Stimulated activated naive CD8-positive, alpha-beta T cell treated with anti-CD3 and anti-CD28 coated beads, Interleukin-15, Interleukin-2, amounts not matched to agents 100 ng/mL and 50 ng/mL, for 24 hours (primary cell): ENCODE measurements around the gene ITGBL1.

Experiments
- H3K27ac Mint-ChIP-seq: one replicate; pipeline ENCODE4 v1.8.0; 2021; ENCODE audit warnings: mild to moderate bottlenecking, mixed read lengths
- H3K27me3 Mint-ChIP-seq: one replicate; pipeline ENCODE4 v1.8.0; 2021; ENCODE audit warnings: mixed read lengths
- H3K36me3 Mint-ChIP-seq: one replicate; pipeline ENCODE4 v1.8.0; 2021; ENCODE audit warnings: low read depth, mixed read lengths
- H3K4me1 Mint-ChIP-seq: one replicate; pipeline ENCODE4 v1.8.0; 2021; ENCODE audit warnings: low read depth, mixed read lengths
- H3K4me3 Mint-ChIP-seq: one replicate; pipeline ENCODE4 v1.8.0; 2021; ENCODE audit warnings: mild to moderate bottlenecking, mixed read lengths
- H3K9me3 Mint-ChIP-seq: one replicate; pipeline ENCODE4 v1.8.0; 2021; ENCODE audit warnings: mixed read lengths

Gene ITGBL1

DNA sequence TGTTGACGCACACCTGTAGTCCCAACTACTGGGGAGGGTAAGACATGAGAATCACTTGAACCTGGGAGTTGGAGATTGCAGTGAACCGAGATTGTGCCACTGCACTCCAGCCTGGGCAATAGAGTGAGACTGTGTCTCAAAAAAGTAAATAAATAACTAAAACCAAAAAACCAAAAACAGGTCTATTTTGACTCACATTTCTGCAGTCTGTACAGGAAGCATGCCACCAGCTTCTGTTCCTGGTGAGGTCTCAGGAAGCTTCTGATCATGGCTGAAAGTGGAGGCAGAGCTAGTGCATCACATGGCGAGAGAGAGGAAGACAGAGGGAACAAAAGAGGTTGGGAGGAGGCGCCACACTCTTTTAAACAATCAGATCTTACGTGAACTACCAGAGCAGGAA lies 142.5 kb downstream of the ITGBL1 start:
- no peaks in the 10 kb centered on the region for H3K27me3 Mint-ChIP-seq
- H3K27ac Mint-ChIP-seq: no peak overlapping the region
- H3K9me3 Mint-ChIP-seq: no peaks in the 10 kb centered on the region
- no peaks in the 10 kb centered on the region for H3K4me1 Mint-ChIP-seq
- no peak overlapping the region for H3K4me3 Mint-ChIP-seq
- no peaks in the 10 kb centered on the region for H3K36me3 Mint-ChIP-seq

DNA sequence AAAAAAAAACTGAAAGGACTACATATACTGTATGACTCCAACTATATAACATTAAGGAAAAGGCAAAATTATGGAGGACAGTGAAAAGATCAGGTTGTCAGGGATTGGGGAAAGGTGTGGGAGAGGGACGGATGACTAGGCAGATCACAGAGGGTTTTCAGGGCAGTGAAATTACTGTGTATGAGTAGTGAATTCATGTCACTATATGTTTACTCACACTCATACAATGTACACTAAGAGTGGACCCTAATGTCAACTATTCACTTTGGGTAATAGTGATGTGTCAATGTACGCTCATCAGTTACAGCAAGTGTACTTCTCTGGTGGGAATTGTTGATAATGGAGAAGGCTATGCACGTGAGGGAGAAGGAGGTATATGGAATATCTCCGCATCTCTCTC lies 144.3 kb downstream of the ITGBL1 start:
- Mint-ChIP-seq H3K36me3 (no peaks in the 10 kb centered on the region), H3K4me1 (no peaks in the 10 kb centered on the region), H3K27me3 (peaks cover 2% of the 10 kb centered on the region), H3K27ac (no peak overlapping the region), H3K9me3 (no peaks in the 10 kb centered on the region), H3K4me3 (no peak overlapping the region)

DNA sequence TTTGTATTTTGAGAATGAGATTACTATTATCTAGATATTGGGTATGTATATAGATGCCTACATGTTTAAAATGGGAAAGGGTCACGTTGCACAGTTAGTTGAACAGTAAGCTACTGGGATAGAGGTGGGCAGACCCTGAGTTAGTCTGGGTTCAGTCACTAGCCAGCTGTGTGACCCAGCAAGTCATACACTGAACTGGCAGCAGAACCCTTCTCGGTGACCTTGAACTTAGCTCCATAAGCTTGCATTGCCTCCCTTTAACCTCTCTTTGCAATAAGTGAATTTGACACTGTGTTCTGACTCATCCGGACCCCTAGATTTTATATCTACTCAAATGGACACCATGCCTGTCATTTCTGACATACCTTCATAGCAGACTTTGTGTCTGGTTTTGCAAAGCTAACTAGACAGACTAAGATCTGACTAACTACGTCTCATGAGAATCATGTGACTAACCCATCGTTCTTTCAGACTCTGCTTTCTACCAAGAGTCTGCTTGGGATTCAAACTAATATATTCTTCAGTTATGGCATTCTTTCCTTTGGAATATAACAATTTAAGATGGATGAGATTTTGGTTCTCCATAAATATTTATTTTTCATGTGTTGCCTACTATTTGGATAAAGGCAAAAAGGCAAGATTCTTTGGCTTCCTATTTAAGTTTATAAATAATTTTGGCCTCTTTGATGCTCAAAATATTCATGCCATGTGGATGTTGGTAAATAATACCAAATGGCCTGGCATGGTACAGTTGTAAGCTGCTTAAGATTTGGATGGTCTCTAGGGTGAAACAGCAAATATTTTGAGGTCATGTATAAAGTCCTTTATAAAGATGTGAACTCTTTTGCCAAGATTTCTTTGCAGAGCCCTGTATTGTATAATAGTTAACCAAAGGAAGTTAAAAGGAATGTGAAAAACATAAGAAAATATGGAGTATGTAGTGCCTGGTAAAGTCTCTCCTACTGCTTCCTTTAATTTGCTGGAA lies 159.3 kb downstream of the ITGBL1 start:
- Mint-ChIP-seq H3K4me3 (no peak overlapping the region), H3K36me3 (no peaks in the 10 kb centered on the region), H3K27ac (no peak overlapping the region), H3K9me3 (no peaks in the 10 kb centered on the region), H3K27me3 (peaks cover 13% of the 10 kb centered on the region), H3K4me1 (no peaks in the 10 kb centered on the region)

DNA sequence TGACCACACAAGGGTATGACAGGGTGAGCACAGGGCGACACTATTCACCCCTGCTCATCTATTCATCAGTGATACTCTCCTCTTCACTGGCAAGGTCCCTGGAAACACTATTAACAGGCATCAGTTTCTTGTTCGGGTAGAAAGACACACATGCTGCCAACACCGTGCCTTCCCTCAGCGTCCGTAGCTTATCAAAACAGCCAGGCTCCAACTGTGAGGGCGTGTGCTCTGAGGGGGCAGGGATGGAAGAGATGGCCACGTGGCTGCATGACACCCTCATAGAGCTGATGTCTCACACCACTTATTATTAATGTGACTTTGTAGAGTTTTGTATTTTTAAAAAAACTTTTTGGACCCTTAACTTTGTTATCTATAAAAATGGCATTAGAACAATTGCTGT lies 160.3 kb downstream of the ITGBL1 start:
- H3K4me1 Mint-ChIP-seq: no peaks in the 10 kb centered on the region
- H3K4me3 Mint-ChIP-seq: no peak overlapping the region

DNA sequence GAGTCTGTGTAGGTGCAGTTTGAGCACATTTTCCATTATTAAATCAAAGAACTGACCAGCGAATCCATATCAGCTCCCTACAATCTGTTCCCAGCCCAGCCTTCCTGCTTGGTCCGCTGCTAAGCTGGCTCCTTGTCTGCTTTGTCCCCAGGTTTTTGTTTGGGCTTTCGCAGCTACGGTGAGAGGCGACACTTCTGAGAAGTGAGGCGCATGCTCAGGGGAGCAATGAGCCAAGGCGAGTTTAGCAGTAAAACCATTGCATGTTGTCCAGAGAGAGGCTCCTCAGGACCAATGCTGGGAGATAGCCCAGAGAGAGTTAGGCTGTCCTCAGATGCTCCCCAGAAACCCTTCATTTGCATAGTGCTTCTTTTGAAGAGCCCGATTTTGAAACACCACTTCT lies 162.0 kb downstream of the ITGBL1 start:
- Mint-ChIP-seq H3K36me3 (no peaks in the 10 kb centered on the region), H3K27me3 (peaks cover 10% of the 10 kb centered on the region), H3K4me3 (no peak overlapping the region), H3K9me3 (no peaks in the 10 kb centered on the region), H3K27ac (no peak overlapping the region), H3K4me1 (peaks cover 7% of the 10 kb centered on the region)

More for the DNA sequence above, 160.3 kb downstream of the ITGBL1 start:
- Mint-ChIP-seq H3K36me3 (no peaks in the 10 kb centered on the region), H3K27me3 (peaks cover 13% of the 10 kb centered on the region), H3K27ac (no peak overlapping the region), H3K9me3 (no peaks in the 10 kb centered on the region)

DNA sequence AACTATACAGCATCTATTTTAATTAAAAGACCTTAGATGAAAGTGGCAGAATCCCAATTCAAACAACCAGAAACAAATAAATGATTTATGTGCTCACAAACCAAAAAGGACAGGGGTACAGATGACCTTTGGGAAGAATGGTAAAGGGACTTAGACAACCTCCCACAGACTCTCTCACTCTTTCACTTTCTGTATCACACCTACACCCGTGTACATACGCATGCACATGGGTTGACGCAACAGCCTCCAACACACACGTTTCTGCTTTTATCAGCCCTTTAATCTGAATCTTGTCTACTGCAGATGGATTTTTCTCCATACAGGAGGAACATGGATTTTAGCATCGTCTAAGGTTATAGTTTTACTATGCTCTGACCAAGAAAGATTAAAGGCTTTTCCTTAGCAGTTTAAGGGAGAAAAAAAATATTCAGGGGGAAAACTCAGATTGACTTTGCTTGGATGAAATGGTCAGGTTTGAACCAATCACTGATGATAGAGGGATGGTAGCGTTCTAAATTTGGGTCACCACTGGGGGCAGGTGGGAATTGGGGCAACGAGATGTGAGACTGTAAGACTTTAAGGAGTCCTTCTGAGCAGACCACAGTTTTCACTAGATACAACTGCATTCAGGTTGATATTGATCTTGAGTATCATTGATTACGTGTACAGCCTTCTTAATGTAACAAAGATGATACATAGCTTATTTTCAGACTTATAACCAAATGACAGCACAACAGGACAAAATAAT lies 166.1 kb downstream of the ITGBL1 start:
- Mint-ChIP-seq H3K4me3 (no peak overlapping the region), H3K4me1 (peaks cover 12% of the 10 kb centered on the region), H3K27ac (no peak overlapping the region), H3K9me3 (no peaks in the 10 kb centered on the region), H3K36me3 (no peaks in the 10 kb centered on the region), H3K27me3 (peaks cover 5% of the 10 kb centered on the region)

DNA sequence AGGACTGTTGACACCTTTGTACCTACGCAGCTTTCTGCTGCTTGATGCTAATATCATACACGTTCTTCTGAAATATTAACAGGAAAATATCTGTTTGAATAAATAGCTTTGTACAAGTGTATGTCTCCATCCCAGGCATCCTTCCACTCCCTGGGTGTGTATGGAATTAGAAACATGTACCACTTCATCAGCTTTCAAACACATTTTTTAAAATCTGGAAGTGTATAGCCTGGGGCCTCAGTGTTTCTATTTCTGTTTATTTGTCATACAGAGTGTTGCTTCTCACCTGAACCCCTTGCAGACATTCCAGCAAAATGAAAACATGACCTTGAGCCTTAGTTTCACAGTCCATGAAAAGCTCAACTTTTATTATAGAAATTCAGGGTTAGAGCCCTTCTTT lies 168.6 kb downstream of the ITGBL1 start:
- no peak overlapping the region for H3K4me3 Mint-ChIP-seq
- H3K9me3 Mint-ChIP-seq: no peaks in the 10 kb centered on the region
- peaks cover 33% of the 10 kb centered on the region for H3K4me1 Mint-ChIP-seq
- no peaks in the 10 kb centered on the region for H3K36me3 Mint-ChIP-seq
- H3K27me3 Mint-ChIP-seq: peaks cover 4% of the 10 kb centered on the region
- H3K27ac Mint-ChIP-seq: no peak overlapping the region

DNA sequence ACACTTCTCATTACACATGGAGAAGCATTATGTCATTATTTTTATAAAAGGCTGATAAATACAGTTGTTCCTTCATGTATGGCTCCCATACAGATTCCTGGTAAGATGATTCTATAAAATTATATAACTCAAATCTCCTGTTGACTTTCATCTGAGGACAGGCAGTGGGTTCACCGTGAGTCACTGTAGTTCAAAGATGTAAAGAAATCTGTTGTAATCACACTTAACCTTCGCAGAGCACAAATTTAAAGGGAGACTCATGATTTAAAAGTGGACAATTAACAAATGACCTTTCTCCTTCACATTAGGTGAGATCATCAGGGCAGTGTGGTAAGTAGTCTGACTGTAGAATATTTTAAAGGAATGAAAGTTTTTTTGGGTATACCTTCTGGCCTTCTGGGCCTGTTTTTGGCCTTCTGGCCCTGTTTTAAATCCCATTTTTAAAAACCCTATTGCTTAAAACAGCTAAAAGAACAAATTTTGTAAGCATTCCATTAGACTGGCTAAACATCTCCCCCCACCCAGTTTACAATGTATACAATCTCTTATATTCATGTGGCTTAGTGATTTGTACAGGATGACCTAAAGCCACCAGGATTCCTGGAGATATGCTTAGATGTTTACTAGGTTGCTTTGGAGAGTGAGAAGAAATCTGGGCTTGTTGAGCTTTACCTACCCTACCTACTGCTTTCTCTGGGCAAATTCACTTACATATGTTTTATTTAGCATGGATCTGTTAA lies 171.2 kb downstream of the ITGBL1 start:
- H3K27ac Mint-ChIP-seq: peak overlapping the region; percentile 16
- H3K36me3 Mint-ChIP-seq: no peaks in the 10 kb centered on the region
- no peaks in the 10 kb centered on the region for H3K9me3 Mint-ChIP-seq
- peaks cover 3% of the 10 kb centered on the region for H3K27me3 Mint-ChIP-seq
- peaks cover 53% of the 10 kb centered on the region for H3K4me1 Mint-ChIP-seq
- H3K4me3 Mint-ChIP-seq: peak overlapping the region; percentile 56

DNA sequence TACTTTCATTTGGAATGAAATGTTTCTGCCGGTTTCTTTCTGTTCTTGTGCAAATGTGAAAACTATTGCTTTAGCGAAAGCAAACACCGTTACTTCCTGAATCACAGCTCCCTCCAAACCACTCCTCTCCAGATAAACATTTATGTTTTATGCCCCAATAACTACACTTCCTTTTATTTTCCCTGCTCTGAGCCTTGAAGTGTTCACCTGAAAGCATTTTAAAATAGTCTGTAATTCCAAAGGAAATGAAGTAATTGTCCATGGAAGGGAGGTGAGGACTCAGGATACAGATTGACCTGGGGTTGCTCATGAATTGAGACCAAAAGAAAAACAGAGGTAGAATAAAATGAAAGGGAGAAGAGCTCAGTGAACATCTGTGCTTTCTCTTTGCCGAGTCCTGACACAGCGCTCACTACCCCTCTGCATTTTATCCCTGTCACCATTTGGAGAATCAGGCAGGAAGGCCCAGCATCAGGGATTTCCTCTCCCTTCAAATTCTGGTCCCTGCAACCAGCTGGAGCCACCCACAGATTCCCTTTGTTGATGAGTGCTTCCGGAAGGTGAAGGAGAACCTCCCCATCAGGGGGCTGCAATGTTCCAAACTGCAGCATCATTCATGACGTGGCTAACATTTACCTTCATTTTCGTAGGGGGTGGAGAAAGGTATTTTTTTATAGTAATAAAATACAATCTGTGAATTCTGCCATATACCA lies 171.9 kb downstream of the ITGBL1 start:
- peaks cover 6% of the 10 kb centered on the region for H3K27me3 Mint-ChIP-seq
- H3K9me3 Mint-ChIP-seq: no peaks in the 10 kb centered on the region
- H3K4me1 Mint-ChIP-seq: peaks cover 48% of the 10 kb centered on the region
- peak overlapping the region; percentile 56 for H3K4me3 Mint-ChIP-seq
- no peaks in the 10 kb centered on the region for H3K36me3 Mint-ChIP-seq
- peak overlapping the region; percentile 16 for H3K27ac Mint-ChIP-seq

DNA sequence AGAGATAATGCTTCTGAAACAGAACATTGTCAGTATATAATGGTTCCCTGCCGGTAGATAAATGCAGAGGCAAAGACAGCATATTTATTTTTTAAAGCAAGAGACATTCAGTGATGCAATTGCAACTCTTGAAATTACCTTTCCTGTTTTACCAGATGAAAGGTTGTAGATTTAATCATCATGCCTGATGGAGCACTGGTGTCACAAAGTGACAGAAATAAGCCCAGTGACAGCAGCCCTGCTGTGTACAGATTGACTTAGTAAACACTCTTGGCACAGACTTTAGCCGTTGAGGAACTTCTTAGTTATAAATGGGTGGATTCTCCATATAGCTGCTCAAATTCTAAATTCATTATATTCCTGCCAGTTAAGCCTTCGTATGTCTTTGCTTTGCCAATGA lies 172.5 kb downstream of the ITGBL1 start:
- Mint-ChIP-seq H3K4me1 (peaks cover 48% of the 10 kb centered on the region), H3K36me3 (no peaks in the 10 kb centered on the region), H3K27me3 (peaks cover 6% of the 10 kb centered on the region), H3K4me3 (no peak overlapping the region), H3K27ac (no peak overlapping the region), H3K9me3 (no peaks in the 10 kb centered on the region)

DNA sequence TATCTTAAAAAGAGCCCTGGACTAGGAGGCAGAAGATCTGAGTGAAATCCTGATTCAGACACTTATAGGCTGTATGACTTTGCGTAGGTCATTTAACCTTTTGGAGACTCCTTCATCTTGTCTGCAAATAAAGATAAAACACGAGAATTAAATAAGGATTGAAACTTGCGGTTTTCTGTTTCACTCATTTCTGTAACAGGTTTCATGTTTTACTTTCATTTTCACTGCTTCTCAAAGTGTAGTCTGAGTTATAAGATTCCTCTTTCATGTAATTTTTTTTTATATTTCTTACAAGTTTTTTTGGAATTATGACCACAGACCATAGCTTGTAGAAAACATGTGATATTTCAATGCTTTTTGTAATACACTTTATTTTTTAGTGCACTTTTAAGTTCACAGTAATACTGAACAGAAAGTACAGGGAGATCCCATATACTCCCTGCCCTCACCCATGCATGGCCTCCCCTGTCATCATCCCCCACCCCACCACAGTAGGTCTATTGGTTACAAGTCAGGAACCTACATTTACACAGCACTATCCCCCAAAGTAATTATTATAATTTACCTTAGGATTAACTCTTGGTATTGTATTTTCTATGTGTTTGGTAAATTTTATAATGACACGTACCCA lies 174.6 kb downstream of the ITGBL1 start:
- peak overlapping the region; percentile 73 for H3K4me3 Mint-ChIP-seq
- peak overlapping the region; percentile 53 for H3K27ac Mint-ChIP-seq
- H3K36me3 Mint-ChIP-seq: no peaks in the 10 kb centered on the region
- peaks cover 11% of the 10 kb centered on the region for H3K27me3 Mint-ChIP-seq
- H3K4me1 Mint-ChIP-seq: peaks cover 48% of the 10 kb centered on the region
- H3K9me3 Mint-ChIP-seq: no peaks in the 10 kb centered on the region

DNA sequence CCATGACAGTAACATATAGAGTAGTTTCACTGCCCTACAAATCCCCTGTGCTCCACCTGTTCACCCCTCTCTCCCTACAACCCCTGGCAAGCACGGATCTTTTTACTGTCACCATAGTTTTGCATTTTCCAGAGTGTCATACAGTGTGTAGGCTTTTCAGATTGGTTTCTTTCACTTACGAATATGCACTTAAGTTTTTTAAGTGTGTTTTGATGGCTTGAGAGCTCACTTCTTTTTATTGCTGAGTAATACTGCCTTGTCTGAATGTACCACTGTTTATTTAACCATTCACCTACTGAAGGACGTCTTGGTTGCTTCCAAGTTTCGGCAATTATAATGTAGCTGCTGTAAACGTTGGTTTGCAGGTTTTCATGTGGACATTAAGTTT lies 175.1 kb downstream of the ITGBL1 start:
- H3K9me3 Mint-ChIP-seq: no peaks in the 10 kb centered on the region
- H3K4me3 Mint-ChIP-seq: peak overlapping the region; percentile 73
- H3K27ac Mint-ChIP-seq: peak overlapping the region; percentile 53
- peaks cover 48% of the 10 kb centered on the region for H3K4me1 Mint-ChIP-seq
- peaks cover 11% of the 10 kb centered on the region for H3K27me3 Mint-ChIP-seq
- no peaks in the 10 kb centered on the region for H3K36me3 Mint-ChIP-seq

DNA sequence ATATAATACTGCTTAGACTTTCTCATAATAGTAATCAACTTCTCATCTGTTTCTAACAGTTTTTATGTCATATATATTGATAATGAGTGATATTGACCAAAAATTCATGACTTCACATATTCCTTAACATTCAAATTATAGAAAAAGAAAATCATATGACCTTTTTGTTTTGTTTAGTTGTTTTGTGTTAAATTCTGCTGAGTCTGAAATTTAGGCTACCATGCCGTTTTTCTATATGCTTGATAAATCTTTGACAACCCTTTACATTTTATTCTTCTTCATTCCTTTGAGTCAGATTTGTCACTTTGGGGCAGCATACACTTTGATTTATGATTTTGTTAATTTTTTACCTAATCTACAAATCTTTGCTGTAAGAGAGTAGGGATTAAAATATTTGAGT lies 176.4 kb downstream of the ITGBL1 start:
- Mint-ChIP-seq H3K27me3 (peaks cover 15% of the 10 kb centered on the region), H3K4me1 (peaks cover 41% of the 10 kb centered on the region), H3K27ac (no peak overlapping the region), H3K4me3 (no peak overlapping the region), H3K9me3 (no peaks in the 10 kb centered on the region), H3K36me3 (no peaks in the 10 kb centered on the region)

DNA sequence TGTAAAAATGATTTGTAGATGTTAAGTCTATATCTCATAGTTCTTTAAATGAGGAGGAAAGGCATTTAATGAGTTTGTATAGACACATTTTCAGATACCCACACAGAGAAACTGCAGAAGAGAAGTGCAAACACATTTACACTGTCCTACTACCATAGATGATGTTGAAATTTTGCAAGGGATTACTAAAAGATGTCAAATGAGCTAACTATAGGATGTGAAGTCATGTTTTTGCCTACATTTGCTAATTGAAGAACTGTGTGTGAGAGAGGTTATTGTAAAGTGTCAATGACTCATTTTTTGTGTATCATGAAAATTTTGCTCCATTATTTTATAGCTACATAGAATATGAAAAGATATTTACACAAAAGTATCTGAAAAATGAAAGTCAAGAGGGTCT lies 178.9 kb downstream of the ITGBL1 start:
- H3K36me3 Mint-ChIP-seq: no peaks in the 10 kb centered on the region
- H3K4me1 Mint-ChIP-seq: peaks cover 19% of the 10 kb centered on the region
- no peak overlapping the region for H3K4me3 Mint-ChIP-seq
- no peak overlapping the region for H3K27ac Mint-ChIP-seq
- no peaks in the 10 kb centered on the region for H3K9me3 Mint-ChIP-seq
- H3K27me3 Mint-ChIP-seq: peaks cover 11% of the 10 kb centered on the region
